HCT116 (cell line): ENCODE results near the gene RHBDF1. TPM values are rescaled to one million over a fixed set of nuclear protein-coding genes. Genes with fewer than 3 reads are reported as not detected.

Source experiments
- ATAC-seq: fragments of 200-7000 bp; cut with Tn5 transposase; 2 replicates; pipeline ENCODE4 v1.9.1; 2020; ENCODE audit warnings: mild to moderate bottlenecking, moderate library complexity
- BruUV-seq: library from RNA; stranded (reverse); fragments of 400-500 nt; replicated peaks from 2 replicates; lab custom pipeline; 2021; lab: Mats Ljungman, UMichigan
- CTCF ChIA-PET: fragments of 300-600 bp; sonication (Branson Sonifier 250); formaldehyde crosslinking; loops from one replicate; lab custom pipeline; 2021; ENCODE audit warnings: antibody characterized with exemption; lab: Charles Lee
- POLR2A ChIA-PET: fragments of 300-600, 350-600 bp; sonication (Branson Sonifier 250); formaldehyde crosslinking; loops from one replicate; lab custom pipeline; 2021; ENCODE audit warnings: antibody characterized with exemption; lab: Charles Lee
- RAD21 ChIA-PET, 2 experiments: fragments of 300-600 bp; sonication (Branson Sonifier 250); formaldehyde crosslinking; loops; one replicate each; lab custom pipeline; 2023; ENCODE audit warnings: low total read pairs in 2 of 2; ENCODE audit not compliant: uncharacterized antibody in 2 of 2, unreplicated experiment in 2 of 2, low non-redundant PET in 1 of 2; lab: Charles Lee
- DNase-seq: peaks from one replicate; pipeline ENCODE4 v3.0.0-alpha.2; 2010; ENCODE audit warnings: low read depth, low spot score
- H2AFZ ChIP-seq: fragments of 200-600 bp; shearing (Covaris generic), sonication (generic); 2 replicates; pipeline ENCODE4 v1.6.1; 2017; ENCODE audit warnings: low read depth, mixed run types, mixed read lengths, antibody characterized with exemption, low read length; ENCODE audit not compliant: poor library complexity, severe bottlenecking
- H3K27ac ChIP-seq: 2 replicates; pipeline ENCODE4 v1.5.1; 2012; ENCODE audit warnings: low read depth, low read length
- H3K27me3 ChIP-seq: fragments of 200-600 bp; sonication (generic); 2 replicates; pipeline ENCODE4 v1.6.1; 2016; ENCODE audit warnings: mixed run types, low read length, mixed read lengths; ENCODE audit not compliant: insufficient read depth
- H3K36me3 ChIP-seq, 2 experiments: fragments of 200-500 bp in 1 of 2; fragments of 200-600 bp in 1 of 2; sonication (Bioruptor generic) in 1 of 2; sonication (generic) in 1 of 2; 2 replicates each; pipeline versions ENCODE4 v1.5.1 to v1.6.1; 2014 to 2016; ENCODE audit warnings: low read length in 2 of 2, inconsistent platforms in 1 of 2, mixed read lengths in 1 of 2, mixed run types in 1 of 2; ENCODE audit not compliant: insufficient read depth in 2 of 2, control insufficient read depth in 1 of 2
- H3K4me1 ChIP-seq, 2 experiments: fragments of 200-600 bp in 1 of 2; sonication (generic) in 1 of 2; 2 replicates each; pipeline versions ENCODE4 v1.5.1 to v1.6.1; 2012 to 2017; ENCODE audit warnings: low read length in 2 of 2, inconsistent platforms in 1 of 2, mild to moderate bottlenecking in 1 of 2, mixed read lengths in 1 of 2, mixed run types in 1 of 2, moderate library complexity in 1 of 2; ENCODE audit not compliant: insufficient read depth in 2 of 2, control insufficient read depth in 1 of 2
- H3K4me2 ChIP-seq: fragments of 200-600 bp; sonication (generic); 2 replicates; pipeline ENCODE4 v1.6.1; 2017; ENCODE audit warnings: mixed run types, low read length, mixed read lengths
- H3K4me3 ChIP-seq, 2 experiments: fragments of 200-600 bp in 1 of 2; sonication (generic) in 1 of 2; replicated peaks in 1 of 2; 2 replicates each; pipeline ENCODE4 v1.5.1; 2011 to 2016; ENCODE audit warnings: low read length in 2 of 2, control low read depth in 1 of 2, low read depth in 1 of 2, mild to moderate bottlenecking in 1 of 2, mixed read lengths in 1 of 2, mixed run types in 1 of 2
- H3K79me2 ChIP-seq: fragments of 200-600 bp; sonication (generic); 2 replicates; pipeline ENCODE4 v1.6.1; 2017; ENCODE audit warnings: mild to moderate bottlenecking, mixed run types, low read length, moderate library complexity, mixed read lengths; ENCODE audit not compliant: insufficient read depth
- H3K9ac ChIP-seq: fragments of 200-600 bp; sonication (generic); 2 replicates; pipeline ENCODE4 v1.6.1; 2016; ENCODE audit warnings: low read length, mixed read lengths
- H3K9me2 ChIP-seq: fragments of 200-600 bp; sonication (generic), shearing (Covaris generic); 2 replicates; pipeline ENCODE4 v1.6.1; 2017; ENCODE audit warnings: mixed run types, mild to moderate bottlenecking, moderate library complexity; ENCODE audit not compliant: insufficient read depth
- H3K9me3 ChIP-seq, 2 experiments: fragments of 200-500 bp in 1 of 2; fragments of 200-600 bp in 1 of 2; sonication (Bioruptor generic) in 1 of 2; sonication (generic) in 1 of 2; 2 replicates each; pipeline ENCODE4 v1.6.1; 2014 to 2017; ENCODE audit warnings: low read length in 2 of 2, mixed read lengths in 2 of 2, inconsistent platforms in 1 of 2, low read depth in 1 of 2, mild to moderate bottlenecking in 1 of 2, mixed run types in 1 of 2, moderate library complexity in 1 of 2; ENCODE audit not compliant: control insufficient read depth in 1 of 2, insufficient read depth in 1 of 2
- H4K20me1 ChIP-seq: fragments of 200-600 bp; sonication (generic), shearing (Covaris generic); 2 replicates; pipeline ENCODE4 v1.6.1; 2017; ENCODE audit warnings: mixed run types, mild to moderate bottlenecking, moderate library complexity; ENCODE audit not compliant: insufficient read depth
- CEBPB ChIP-seq: IDR thresholded peaks from 2 replicates; pipeline ENCODE4 v1.6.1; 2012; ENCODE audit warnings: low read depth
- EGR1 ChIP-seq: IDR thresholded peaks from 2 replicates; pipeline ENCODE4 v1.6.1; 2012; ENCODE audit warnings: low read depth
- EZH2phosphoT487 ChIP-seq: fragments of 200-600 bp; IDR thresholded peaks from 2 replicates; pipeline ENCODE4 v1.6.1; 2018; ENCODE audit warnings: antibody characterized with exemption, borderline replicate concordance
- MAX ChIP-seq: IDR thresholded peaks from 2 replicates; pipeline ENCODE4 v1.6.1; 2012
- SIN3A ChIP-seq: IDR thresholded peaks from 2 replicates; pipeline ENCODE4 v1.6.1; 2012; ENCODE audit warnings: low read depth
- TCF7L2 ChIP-seq: IDR thresholded peaks from 2 replicates; pipeline ENCODE4 v1.7.0; 2011; ENCODE audit warnings: borderline replicate concordance, inconsistent platforms; ENCODE audit not compliant: insufficient read depth, insufficient read length; ENCODE audit errors: extremely low read depth
- YY1 ChIP-seq: IDR thresholded peaks from 2 replicates; pipeline ENCODE4 v1.6.1; 2011; ENCODE audit warnings: low read length, low read depth, moderate library complexity, mild to moderate bottlenecking; ENCODE audit not compliant: insufficient replicate concordance; ENCODE audit errors: extremely low read depth
- ZBTB33 ChIP-seq: IDR thresholded peaks from 2 replicates; pipeline ENCODE4 v1.6.1; 2011; ENCODE audit warnings: mild to moderate bottlenecking, low read length, moderate library complexity; ENCODE audit not compliant: insufficient replicate concordance; ENCODE audit errors: extremely low read depth
- ZFX ChIP-seq: fragments of 450-650 bp; IDR thresholded peaks from 2 replicates; pipeline ENCODE4 v1.6.1; 2017
- intact Hi-C: fragments of 100-400 bp; cut with micrococcal nuclease; formaldehyde crosslinking; loops from 2 replicates; pipeline ENCODE4 v1.10.0; 2022
- total RNA-seq: library from RNA; stranded (reverse); gene quantifications from one replicate; pipeline ENCODE4 v1.2.1, GENCODE V29; 2021; ENCODE audit not compliant: unreplicated experiment

The RHBDF1 gene
- total RNA-seq, 1 experiment from 2014 or later = 19.8 TPM

GRCh38 chr16:60166-60565 is 12.3 kb downstream of the RHBDF1 start:
- TF ChIP-seq SIN3A = no peak
- TF ChIP-seq EGR1 = no peak
- TF ChIP-seq TCF7L2 = no peak
- no peak for TF ChIP-seq ZFX
- no peak for TF ChIP-seq ZBTB33
- TF ChIP-seq YY1 = no peak
- no peak for TF ChIP-seq CEBPB
- TF ChIP-seq EZH2phosphoT487 = no peak
- no peak for TF ChIP-seq MAX
- TF ChIP-seq, all 23 proteins: peak for 0
- Histone ChIP-seq H3K9ac (no peak overlapping the region), H3K9me3 (no peaks in the 10 kb centered on the region), H3K27ac (no peak overlapping the region), H3K4me3 (no peak overlapping the region), H2AFZ (no peak overlapping the region), H3K36me3 (no peaks in the 10 kb centered on the region; a peak in 1 of 4 replicates), H4K20me1 (no peaks in the 10 kb centered on the region), H3K9me2 (no peaks in the 10 kb centered on the region), H3K27me3 (no peaks in the 10 kb centered on the region), H3K4me1 (no peaks in the 10 kb centered on the region), H3K4me2 (no peak overlapping the region), H3K79me2 (no peaks in the 10 kb centered on the region)
- ChIA-PET POLR2A (no interaction called here), CTCF (no interaction called here), RAD21 (no interaction called here)
- intact Hi-C loops = no loop called here
- no TSS peak for BruUV-seq
- DNase-seq = no peak
- no peak for ATAC-seq
